Colonic mucosa (tissue), 4 donors: ENCODE data around the gene WDR86. TPM values are rescaled to one million over a fixed set of nuclear protein-coding genes. Genes with fewer than 3 reads are reported as not detected.

Experiments used
- DNase-seq: peaks from one replicate; pipeline ENCODE4 v3.0.0-alpha.2; 2020
- H3K27ac ChIP-seq: fragments of 200-600 bp; one replicate; pipeline ENCODE4 v1.8.0; 2021
- H3K27me3 ChIP-seq: fragments of 200-600 bp; one replicate; pipeline ENCODE4 v1.8.0; 2021
- H3K36me3 ChIP-seq: fragments of 200-600 bp; one replicate; pipeline ENCODE4 v1.8.0; 2021
- H3K4me1 ChIP-seq: fragments of 200-600 bp; one replicate; pipeline ENCODE4 v1.8.0; 2021; ENCODE audit warnings: mild to moderate bottlenecking
- H3K4me3 ChIP-seq: fragments of 200-600 bp; one replicate; pipeline ENCODE4 v1.8.0; 2021
- H3K9ac ChIP-seq, 2 donors: one replicate each; pipeline ENCODE4 v1.7.0; 2013; ENCODE audit warnings: control low read depth in 2 of 2, low read depth in 2 of 2, low read length in 2 of 2
- H3K9me3 ChIP-seq: fragments of 200-600 bp; one replicate; pipeline ENCODE4 v1.8.0; 2021
- CTCF ChIP-seq: fragments of 200-600 bp; IDR thresholded peaks from one replicate; pipeline ENCODE4 v1.8.0; 2022; ENCODE audit warnings: antibody characterized with exemption, mild to moderate bottlenecking
- intact Hi-C: fragments of 100-400 bp; cut with DNase I; formaldehyde crosslinking; loops from one replicate; pipeline ENCODE4 v1.14.1; 2022
- total RNA-seq, 2 donors: library from RNA; stranded (reverse); fragmentation: NEBNext Ultra II Directional in 1 of 2; extraction: Animal tissue kit (Norgen Biotek cat#: 25700) in 1 of 2; gene quantifications; one replicate each; pipeline ENCODE4 v1.2.1, GENCODE V29; 2021
- donor health status: healthy.
- donor health status: DM: no; HTN: no; CAD: no.
- donor health status: DM: no; HTN: no; CAD: no.

WDR86 gene
- total RNA-seq, 2 donors from 2014 or later, result 1.2 TPM; not detected in 1

- Histone ChIP-seq H3K4me1 (no peaks in the 10 kb centered on the region), H3K36me3 (no peaks in the 10 kb centered on the region), H3K27ac (no peak overlapping the region), H3K9ac (no peak overlapping the region), H3K4me3 (no peak overlapping the region), H3K9me3 (no peaks in the 10 kb centered on the region), H3K27me3 (no peaks in the 10 kb centered on the region)
- no peak for DNase-seq
- intact Hi-C loops, result no loop called here
- no peak for TF ChIP-seq CTCF
Observed at GRCh38 chr7:151393031-151393977, 16.5 kb downstream of the WDR86 start.

- TF ChIP-seq CTCF, result no peak
- intact Hi-C loops, result no loop called here
- Histone ChIP-seq H3K27ac (no peak overlapping the region), H3K4me3 (no peak overlapping the region), H3K9ac (no peak overlapping the region), H3K4me1 (no peaks in the 10 kb centered on the region), H3K9me3 (no peaks in the 10 kb centered on the region), H3K27me3 (no peaks in the 10 kb centered on the region), H3K36me3 (no peaks in the 10 kb centered on the region)
- no peak for DNase-seq
Observed at GRCh38 chr7:151392426-151392825, 17.4 kb downstream of the WDR86 start.

GRCh38 chr7:151392002-151392401, 17.8 kb downstream of the WDR86 start:
- H3K9ac ChIP-seq, result no peak overlapping the region
- no peaks in the 10 kb centered on the region for H3K36me3 ChIP-seq
- intact Hi-C loops, result no loop called here
- H3K9me3 ChIP-seq, result no peaks in the 10 kb centered on the region
- no peak for DNase-seq
- TF ChIP-seq CTCF, result no peak
- H3K4me1 ChIP-seq, result no peaks in the 10 kb centered on the region
- H3K27me3 ChIP-seq, result no peaks in the 10 kb centered on the region
- H3K27ac ChIP-seq, result no peak overlapping the region
- no peak overlapping the region for H3K4me3 ChIP-seq

GRCh38 chr7:151391358-151391730, 18.5 kb downstream of the WDR86 start:
- intact Hi-C loops, result no loop called here
- Histone ChIP-seq H3K36me3 (no peaks in the 10 kb centered on the region), H3K4me3 (no peak overlapping the region), H3K9ac (no peak overlapping the region), H3K27ac (no peak overlapping the region), H3K4me1 (no peaks in the 10 kb centered on the region), H3K27me3 (no peaks in the 10 kb centered on the region), H3K9me3 (no peaks in the 10 kb centered on the region)
- no peak for TF ChIP-seq CTCF
- no peak for DNase-seq

- Histone ChIP-seq H3K4me3 (no peak overlapping the region), H3K27me3 (no peaks in the 10 kb centered on the region), H3K27ac (no peak overlapping the region), H3K9me3 (no peaks in the 10 kb centered on the region), H3K9ac (no peak overlapping the region), H3K36me3 (no peaks in the 10 kb centered on the region), H3K4me1 (no peaks in the 10 kb centered on the region)
- TF ChIP-seq CTCF, result no peak
- no peak for DNase-seq
- intact Hi-C loops, result no loop called here
Observed at GRCh38 chr7:151390598-151391357, 19.1 kb downstream of the WDR86 start.
